CD14-positive monocyte (primary cell): ENCODE measurements around the gene TMA16. TPM values are rescaled to one million over a fixed set of nuclear protein-coding genes. Genes with fewer than 3 reads are reported as not detected.

Experiments
- DNase-seq, 3 donors: peaks; one replicate each; pipeline ENCODE4 v3.0.0-alpha.2; 2011 to 2022
- H2AFZ ChIP-seq: 2 replicates; pipeline ENCODE4 v1.6.0; 2012; ENCODE audit warnings: mild to moderate bottlenecking, low read depth, low read length, inconsistent platforms; ENCODE audit not compliant: insufficient read depth, poor library complexity, severe bottlenecking
- H3K27ac ChIP-seq, 2 donors: 1 replicate in 1 of 2; 2 replicates in 1 of 2; pipeline ENCODE4 v1.5.1; 2012 to 2013; ENCODE audit warnings: low read length in 2 of 2, control low read depth in 1 of 2, inconsistent platforms in 1 of 2, low read depth in 1 of 2, mild to moderate bottlenecking in 1 of 2
- H3K27me3 ChIP-seq, 2 donors: one replicate each; pipeline versions ENCODE4 v1.6.0 to v1.6.1; 2011 to 2013; ENCODE audit warnings: low read length in 2 of 2; ENCODE audit not compliant: control insufficient read depth in 2 of 2, insufficient read depth in 2 of 2
- H3K36me3 ChIP-seq, 2 donors: replicated peaks in 1 of 2; 1 replicate in 1 of 2; 2 replicates in 1 of 2; pipeline versions ENCODE4 v1.5.1 to v1.6.1; 2012 to 2013; ENCODE audit warnings: low read length in 2 of 2, control low read depth in 1 of 2, inconsistent platforms in 1 of 2, mild to moderate bottlenecking in 1 of 2; ENCODE audit not compliant: insufficient read depth in 2 of 2, control insufficient read depth in 1 of 2
- H3K4me1 ChIP-seq, 2 donors: 1 replicate in 1 of 2; 2 replicates in 1 of 2; pipeline versions ENCODE4 v1.5.1 to v1.6.1; 2012 to 2013; ENCODE audit warnings: low read length in 2 of 2, control low read depth in 1 of 2, inconsistent platforms in 1 of 2, mild to moderate bottlenecking in 1 of 2, moderate library complexity in 1 of 2; ENCODE audit not compliant: insufficient read depth in 2 of 2, control insufficient read depth in 1 of 2
- H3K4me2 ChIP-seq: replicated peaks from 2 replicates; pipeline ENCODE3; 2012; ENCODE audit warnings: low read length, moderate library complexity, mild to moderate bottlenecking; ENCODE audit not compliant: poor library complexity, severe bottlenecking; ENCODE audit errors: extremely low read depth
- H3K4me3 ChIP-seq, 3 experiments: fragments of 200-600 bp in 1 of 3; sonication (generic) in 1 of 3; replicated peaks in 1 of 3; 1 replicate in 2 of 3; 2 replicates in 1 of 3; pipeline ENCODE4 v1.5.1; 2011 to 2013; ENCODE audit warnings: low read length in 3 of 3, mild to moderate bottlenecking in 3 of 3, control low read depth in 2 of 3, low read depth in 2 of 3, inconsistent platforms in 1 of 3, moderate library complexity in 1 of 3
- H3K79me2 ChIP-seq: 2 replicates; pipeline ENCODE4 v1.6.0; 2012; ENCODE audit warnings: mild to moderate bottlenecking, control low read depth, inconsistent platforms, low read length, moderate library complexity; ENCODE audit not compliant: insufficient read depth
- H3K9ac ChIP-seq: 2 replicates; pipeline ENCODE4 v1.6.0; 2017; ENCODE audit warnings: low read length, mild to moderate bottlenecking; ENCODE audit not compliant: insufficient read depth, poor library complexity, severe bottlenecking
- H3K9me3 ChIP-seq, 2 donors: replicated peaks in 1 of 2; 1 replicate in 1 of 2; 2 replicates in 1 of 2; pipeline versions ENCODE4 v1.5.1 to v1.6.1; 2012 to 2013; ENCODE audit warnings: low read length in 2 of 2, control low read depth in 1 of 2; ENCODE audit not compliant: control insufficient read depth in 1 of 2, insufficient read depth in 1 of 2
- H4K20me1 ChIP-seq: 2 replicates; pipeline ENCODE4 v1.6.0; 2012; ENCODE audit warnings: mild to moderate bottlenecking, low read length, control low read depth, moderate library complexity; ENCODE audit not compliant: insufficient read depth
- H3K27ac Mint-ChIP-seq, 7 donors: one replicate each; pipeline ENCODE4 v1.8.0; 2020; ENCODE audit warnings: mild to moderate bottlenecking in 7 of 7, mixed read lengths in 7 of 7, moderate library complexity in 6 of 7, inconsistent platforms in 2 of 7
- H3K27me3 Mint-ChIP-seq, 3 donors: one replicate each; pipeline ENCODE4 v1.8.0; 2021 to 2022; ENCODE audit warnings: low read depth in 3 of 3, mild to moderate bottlenecking in 3 of 3, mixed read lengths in 3 of 3, moderate library complexity in 3 of 3, inconsistent platforms in 1 of 3
- H3K36me3 Mint-ChIP-seq, 2 donors: one replicate each; pipeline ENCODE4 v1.8.0; 2020; ENCODE audit warnings: mixed read lengths in 2 of 2, inconsistent platforms in 1 of 2, mild to moderate bottlenecking in 1 of 2
- H3K4me1 Mint-ChIP-seq: one replicate; pipeline ENCODE4 v1.8.0; 2020; ENCODE audit warnings: mild to moderate bottlenecking, mixed read lengths
- H3K4me3 Mint-ChIP-seq, 2 donors: one replicate each; pipeline ENCODE4 v1.8.0; 2020; ENCODE audit warnings: mild to moderate bottlenecking in 2 of 2, mixed read lengths in 2 of 2, moderate library complexity in 1 of 2
- H3K9me3 Mint-ChIP-seq, 7 donors: one replicate each; pipeline ENCODE4 v1.8.0; 2020 to 2022; ENCODE audit warnings: mixed read lengths in 7 of 7, mild to moderate bottlenecking in 6 of 7, moderate library complexity in 6 of 7, inconsistent platforms in 2 of 7
- WGBS: methylation state at CpG from one replicate; pipeline ENCODE4 v1.1.5; 2013; ENCODE audit warnings: missing lambda C conversion rate; ENCODE audit not compliant: insufficient coverage; 5-methylcytosine and 5-hydroxymethylcytosine counted together
- intact Hi-C, 2 donors: fragments of 100-400 bp; cut with micrococcal nuclease; formaldehyde crosslinking; loops; one replicate each; pipeline versions ENCODE4 v1.15.0 to v1.15.1; 2023
- polyA plus RNA-seq, 3 donors: library from polyadenylated mRNA; depleted of rRNA in 1 of 3; unstranded in 2 of 3; stranded (reverse) in 1 of 3; fragments of 300-500 nt in 2 of 3; fragments of >200 nt in 1 of 3; fragmentation: Illumina TruSeq in 2 of 3; gene quantifications; 1 replicate in 2 of 3; 2 replicates in 1 of 3; pipeline ENCODE4 v1.2.3, GENCODE V29; 2012 to 2021
- TF ChIP-seq, protein P1 (sequence below): fragments of 200-600 bp; IDR thresholded peaks from one replicate; pipeline ENCODE4 v1.8.0; 2022; ENCODE audit warnings: antibody characterized with exemption, mild to moderate bottlenecking

Gene TMA16
- polyA plus RNA-seq, 3 donors, result 7.7 to 8.2 (median 8.2) TPM

GRCh38 chr4:163486321-163486720 is 8.2 kb upstream of the TMA16 start:
- TF ChIP-seq, protein P1, sequence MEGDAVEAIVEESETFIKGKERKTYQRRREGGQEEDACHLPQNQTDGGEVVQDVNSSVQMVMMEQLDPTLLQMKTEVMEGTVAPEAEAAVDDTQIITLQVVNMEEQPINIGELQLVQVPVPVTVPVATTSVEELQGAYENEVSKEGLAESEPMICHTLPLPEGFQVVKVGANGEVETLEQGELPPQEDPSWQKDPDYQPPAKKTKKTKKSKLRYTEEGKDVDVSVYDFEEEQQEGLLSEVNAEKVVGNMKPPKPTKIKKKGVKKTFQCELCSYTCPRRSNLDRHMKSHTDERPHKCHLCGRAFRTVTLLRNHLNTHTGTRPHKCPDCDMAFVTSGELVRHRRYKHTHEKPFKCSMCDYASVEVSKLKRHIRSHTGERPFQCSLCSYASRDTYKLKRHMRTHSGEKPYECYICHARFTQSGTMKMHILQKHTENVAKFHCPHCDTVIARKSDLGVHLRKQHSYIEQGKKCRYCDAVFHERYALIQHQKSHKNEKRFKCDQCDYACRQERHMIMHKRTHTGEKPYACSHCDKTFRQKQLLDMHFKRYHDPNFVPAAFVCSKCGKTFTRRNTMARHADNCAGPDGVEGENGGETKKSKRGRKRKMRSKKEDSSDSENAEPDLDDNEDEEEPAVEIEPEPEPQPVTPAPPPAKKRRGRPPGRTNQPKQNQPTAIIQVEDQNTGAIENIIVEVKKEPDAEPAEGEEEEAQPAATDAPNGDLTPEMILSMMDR, result no peak
- no peak overlapping the region for H3K9ac ChIP-seq
- H3K9me3 ChIP-seq, result no peaks in the 10 kb centered on the region
- WGBS, result no CpG with 5 or more reads among the region's 1 CpG
- peak overlapping the region in 1 of 7 donors; percentile 62 for H3K27ac Mint-ChIP-seq
- H3K36me3 ChIP-seq, result no peaks in the 10 kb centered on the region
- H3K27me3 ChIP-seq, result no peaks in the 10 kb centered on the region
- no peak overlapping the region for H3K4me2 ChIP-seq
- H3K4me3 ChIP-seq, result no peak overlapping the region
- intact Hi-C loops, result loop anchor here in 1 of 2 donors (10.0 kb wide), 1 partner anchor 58 kb away; no protein-coding TSS in a partner anchor
- no peak overlapping the region for H3K4me3 Mint-ChIP-seq
- peaks cover 4% of the 10 kb centered on the region in 3 donors for H3K27me3 Mint-ChIP-seq
- no peak overlapping the region for H2AFZ ChIP-seq
- no peak overlapping the region for H3K27ac ChIP-seq
- no peaks in the 10 kb centered on the region for H3K36me3 Mint-ChIP-seq
- H4K20me1 ChIP-seq, result no peaks in the 10 kb centered on the region
- no peaks in the 10 kb centered on the region for H3K79me2 ChIP-seq
- no peak for DNase-seq
- peaks cover 2% of the 10 kb centered on the region for H3K4me1 Mint-ChIP-seq
- H3K9me3 Mint-ChIP-seq, result peaks cover 0 to 7% (median 0%) of the 10 kb centered on the region in 7 donors
- H3K4me1 ChIP-seq, result peaks cover 33 to 47% of the 10 kb centered on the region in 2 donors

GRCh38 chr4:163489929-163490328 is 4.6 kb upstream of the TMA16 start:
- Mint-ChIP-seq H3K4me3 (no peak overlapping the region), H3K9me3 (peaks cover 0 to 9% (median 0%) of the 10 kb centered on the region in 7 donors), H3K36me3 (no peaks in the 10 kb centered on the region), H3K4me1 (peaks cover 11% of the 10 kb centered on the region), H3K27me3 (peaks cover 4% of the 10 kb centered on the region in 3 donors), H3K27ac (peak overlapping the region in 2 of 7 donors; percentile 74 to 80)
- WGBS, result 60% methylated on average over 1 of the region's 1 CpG
- no peak overlapping the region for H3K27ac ChIP-seq
- no peak overlapping the region for H3K4me3 ChIP-seq
- intact Hi-C loops, result loop anchor here in 1 of 2 donors (10.0 kb wide), 1 partner anchor 55 kb away; no protein-coding TSS in a partner anchor
- TF ChIP-seq, protein P1, result no peak
- H3K4me1 ChIP-seq, result peaks cover 18 to 26% of the 10 kb centered on the region in 2 donors
- no peaks in the 10 kb centered on the region for H3K27me3 ChIP-seq
- H3K79me2 ChIP-seq, result peaks cover 5% of the 10 kb centered on the region
- no peaks in the 10 kb centered on the region for H4K20me1 ChIP-seq
- no peaks in the 10 kb centered on the region for H3K9me3 ChIP-seq
- H3K4me2 ChIP-seq, result no peak overlapping the region
- H3K9ac ChIP-seq, result no peak overlapping the region
- DNase-seq, result no peak
- no peak overlapping the region for H2AFZ ChIP-seq
- no peaks in the 10 kb centered on the region for H3K36me3 ChIP-seq
